ENCODE data around the gene EFCAB13.

The EFCAB13 gene

DNA sequence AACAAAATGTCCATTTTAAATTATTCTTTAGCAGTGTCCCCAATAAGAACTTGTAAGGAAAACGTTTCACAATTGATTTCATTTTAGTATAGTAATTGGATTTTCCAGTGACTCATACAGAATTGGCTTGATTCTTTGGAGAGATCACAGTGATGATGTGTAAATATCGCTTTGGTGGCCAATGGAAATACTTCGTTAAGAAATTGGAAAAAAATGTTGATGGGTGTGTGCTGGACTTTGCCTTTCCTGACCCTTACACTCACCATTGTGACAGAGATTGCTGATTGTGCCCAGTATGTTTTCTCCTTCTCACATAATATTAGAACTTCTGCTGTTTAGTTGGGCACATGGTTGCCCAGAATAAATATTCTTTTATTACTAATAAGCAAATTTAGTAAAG, 7.4 kb upstream of the EFCAB13 start:
- Histone ChIP-seq H2AFZ (ENCODE audit: low read depth) (no peak overlapping the region), H3K4me2 (no peak overlapping the region), H3K27me3 (ENCODE audit: insufficient read depth, low read depth) (no peaks in the 10 kb centered on the region), H3K79me2 (ENCODE audit: insufficient read depth, low read depth) (no peaks in the 10 kb centered on the region), H3K27ac (no peak overlapping the region), H3K4me3 (IDR thresholded peaks at IDR 0.05; ENCODE audit: insufficient read depth, low read depth, low read length) (no peak overlapping the region), H3K36me3 (ENCODE audit: insufficient read depth) (no peaks in the 10 kb centered on the region), H3K4me1 (ENCODE audit: low read depth, poor library complexity, severe bottlenecking) (peaks cover 3% of the 10 kb centered on the region), H4K20me1 (ENCODE audit: insufficient read depth) (no peaks in the 10 kb centered on the region), H3K9ac (no peak overlapping the region)
- TF ChIP-seq, protein P1, sequence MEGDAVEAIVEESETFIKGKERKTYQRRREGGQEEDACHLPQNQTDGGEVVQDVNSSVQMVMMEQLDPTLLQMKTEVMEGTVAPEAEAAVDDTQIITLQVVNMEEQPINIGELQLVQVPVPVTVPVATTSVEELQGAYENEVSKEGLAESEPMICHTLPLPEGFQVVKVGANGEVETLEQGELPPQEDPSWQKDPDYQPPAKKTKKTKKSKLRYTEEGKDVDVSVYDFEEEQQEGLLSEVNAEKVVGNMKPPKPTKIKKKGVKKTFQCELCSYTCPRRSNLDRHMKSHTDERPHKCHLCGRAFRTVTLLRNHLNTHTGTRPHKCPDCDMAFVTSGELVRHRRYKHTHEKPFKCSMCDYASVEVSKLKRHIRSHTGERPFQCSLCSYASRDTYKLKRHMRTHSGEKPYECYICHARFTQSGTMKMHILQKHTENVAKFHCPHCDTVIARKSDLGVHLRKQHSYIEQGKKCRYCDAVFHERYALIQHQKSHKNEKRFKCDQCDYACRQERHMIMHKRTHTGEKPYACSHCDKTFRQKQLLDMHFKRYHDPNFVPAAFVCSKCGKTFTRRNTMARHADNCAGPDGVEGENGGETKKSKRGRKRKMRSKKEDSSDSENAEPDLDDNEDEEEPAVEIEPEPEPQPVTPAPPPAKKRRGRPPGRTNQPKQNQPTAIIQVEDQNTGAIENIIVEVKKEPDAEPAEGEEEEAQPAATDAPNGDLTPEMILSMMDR (conservative IDR thresholded peaks at IDR 0.05; ENCODE audit: low read depth, low read length), result no peak

DNA sequence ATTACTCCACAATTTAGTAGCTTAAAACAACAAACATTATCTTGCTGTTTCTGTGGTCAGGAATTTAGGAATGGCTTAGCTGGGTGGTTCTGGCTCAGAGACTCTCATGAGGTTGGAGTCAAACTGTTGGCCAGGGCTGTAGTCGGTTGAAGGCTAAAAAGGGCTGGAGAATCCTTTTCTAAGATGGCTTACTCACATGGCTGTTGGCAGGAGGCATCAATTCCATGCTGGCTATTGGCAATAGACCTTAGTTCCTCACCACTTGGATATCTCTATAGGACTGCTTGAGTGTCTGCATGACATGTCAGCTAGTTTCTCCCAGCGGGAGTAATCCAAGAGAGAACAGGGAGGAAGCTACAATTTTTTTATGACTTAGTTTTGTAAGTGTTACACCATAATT, 6.6 kb upstream of the EFCAB13 start:
- H4K20me1 ChIP-seq (ENCODE audit: insufficient read depth), result no peaks in the 10 kb centered on the region
- H3K9ac ChIP-seq, result no peak overlapping the region
- H3K27me3 ChIP-seq (ENCODE audit: insufficient read depth, low read depth), result no peaks in the 10 kb centered on the region
- no peak overlapping the region for H2AFZ ChIP-seq (ENCODE audit: low read depth)
- no peaks in the 10 kb centered on the region for H3K36me3 ChIP-seq (ENCODE audit: insufficient read depth)
- peaks cover 3% of the 10 kb centered on the region for H3K4me1 ChIP-seq (ENCODE audit: low read depth, poor library complexity, severe bottlenecking)
- H3K4me2 ChIP-seq, result no peak overlapping the region
- no peak overlapping the region for H3K4me3 ChIP-seq (IDR thresholded peaks at IDR 0.05; ENCODE audit: insufficient read depth, low read depth, low read length)
- H3K79me2 ChIP-seq (ENCODE audit: insufficient read depth, low read depth), result no peaks in the 10 kb centered on the region
- no peak overlapping the region for H3K27ac ChIP-seq
- TF ChIP-seq, protein P1 (conservative IDR thresholded peaks at IDR 0.05; ENCODE audit: low read depth, low read length), result no peak

DNA sequence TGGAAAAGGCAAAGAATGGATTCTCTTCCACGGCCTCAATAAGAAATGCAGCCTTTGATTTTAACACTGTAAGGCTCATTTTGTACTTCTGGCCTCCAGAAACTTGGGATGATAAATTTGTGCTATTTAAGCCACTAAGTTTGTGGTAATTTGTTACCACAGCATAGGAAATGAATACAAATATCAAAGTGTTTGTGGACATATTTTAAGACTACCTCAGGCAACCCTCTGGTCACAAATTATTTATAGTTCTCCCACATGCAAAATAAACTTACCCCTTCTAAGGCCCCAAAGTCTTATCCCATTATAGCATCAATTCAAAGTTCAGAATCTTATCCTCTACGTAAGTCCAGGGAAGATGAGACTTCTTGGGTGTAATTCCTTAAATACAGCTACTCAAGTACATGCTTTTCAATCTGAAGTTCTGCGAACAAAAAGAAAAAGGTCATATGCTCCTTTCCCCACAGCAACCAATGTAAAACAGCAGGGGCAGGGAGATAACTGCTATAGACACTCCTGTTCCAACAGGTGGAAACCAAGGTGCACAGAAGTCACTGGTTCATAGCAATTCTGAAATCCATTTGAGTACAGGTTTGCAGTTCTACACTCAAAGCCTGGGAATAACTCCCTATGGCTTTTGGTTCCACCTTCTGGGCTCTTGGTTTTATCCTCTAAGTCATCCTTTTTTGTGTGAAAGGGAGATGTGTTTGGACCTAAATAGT, 5.4 kb upstream of the EFCAB13 start:
- Histone ChIP-seq H3K27me3 (ENCODE audit: insufficient read depth, low read depth) (no peaks in the 10 kb centered on the region), H3K4me3 (IDR thresholded peaks at IDR 0.05; ENCODE audit: insufficient read depth, low read depth, low read length) (no peak overlapping the region), H3K4me2 (no peak overlapping the region), H3K4me1 (ENCODE audit: low read depth, poor library complexity, severe bottlenecking) (peaks cover 3% of the 10 kb centered on the region), H3K9ac (no peak overlapping the region), H3K27ac (no peak overlapping the region), H3K79me2 (ENCODE audit: insufficient read depth, low read depth) (no peaks in the 10 kb centered on the region), H3K36me3 (ENCODE audit: insufficient read depth) (no peaks in the 10 kb centered on the region), H2AFZ (ENCODE audit: low read depth) (no peak overlapping the region), H4K20me1 (ENCODE audit: insufficient read depth) (no peaks in the 10 kb centered on the region)
- TF ChIP-seq, protein P1 (conservative IDR thresholded peaks at IDR 0.05; ENCODE audit: low read depth, low read length), result no peak

DNA sequence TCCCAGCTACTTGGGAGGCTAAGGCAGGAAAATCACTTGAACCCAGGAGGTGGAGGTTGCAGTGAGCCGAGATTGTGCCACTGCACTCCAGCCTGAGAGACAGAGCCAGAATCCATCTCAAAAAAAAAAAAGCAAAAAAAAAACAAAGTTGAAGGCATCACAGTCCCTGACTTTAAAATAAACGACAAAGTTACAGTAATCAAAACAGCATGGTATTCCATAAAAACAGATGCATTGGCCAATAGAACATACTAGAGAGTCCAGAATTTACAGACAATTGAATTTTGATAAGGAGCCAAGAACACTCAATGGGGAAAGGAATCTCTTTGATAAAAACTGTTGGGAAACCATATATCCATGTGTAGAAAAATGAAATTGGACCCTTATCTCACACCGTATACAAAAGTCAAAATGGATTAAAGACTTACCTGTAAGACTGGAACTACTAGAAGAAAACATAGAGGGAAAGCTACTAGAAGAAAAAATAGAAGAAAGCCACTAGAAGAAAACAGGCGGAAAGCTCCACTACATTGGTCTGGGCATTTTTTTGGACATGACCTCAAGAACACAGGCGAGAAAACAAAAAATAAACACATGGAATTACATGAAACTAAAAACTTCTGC, 2.8 kb upstream of the EFCAB13 start:
- no peak overlapping the region for H3K4me3 ChIP-seq (IDR thresholded peaks at IDR 0.05; ENCODE audit: insufficient read depth, low read depth, low read length)
- H3K9ac ChIP-seq, result no peak overlapping the region
- H3K79me2 ChIP-seq (ENCODE audit: insufficient read depth, low read depth), result no peaks in the 10 kb centered on the region
- no peaks in the 10 kb centered on the region for H4K20me1 ChIP-seq (ENCODE audit: insufficient read depth)
- H3K27ac ChIP-seq, result no peak overlapping the region
- no peaks in the 10 kb centered on the region for H3K4me1 ChIP-seq (ENCODE audit: low read depth, poor library complexity, severe bottlenecking)
- H3K4me2 ChIP-seq, result no peak overlapping the region
- no peaks in the 10 kb centered on the region for H3K27me3 ChIP-seq (ENCODE audit: insufficient read depth, low read depth)
- no peaks in the 10 kb centered on the region for H3K36me3 ChIP-seq (ENCODE audit: insufficient read depth)
- TF ChIP-seq, protein P1 (conservative IDR thresholded peaks at IDR 0.05; ENCODE audit: low read depth, low read length), result no peak
- no peak overlapping the region for H2AFZ ChIP-seq (ENCODE audit: low read depth)

Measured in KMS-11 (cell line).